H1 (cell line): ENCODE data around the gene INPP5K.

ENCODE experiments used
- BRCA1 ChIP-seq: IDR thresholded peaks from 2 replicates; pipeline ENCODE4 v1.6.1; 2012; ENCODE audit warnings: low read depth, low read length, improper control_type of control experiment
- CEBPB ChIP-seq: IDR thresholded peaks from 2 replicates; pipeline ENCODE4 v1.6.1; 2012; ENCODE audit warnings: low read depth, low read length
- CHD1 ChIP-seq: IDR thresholded peaks from 2 replicates; pipeline ENCODE4 v1.6.1; 2012; ENCODE audit warnings: low read depth, low read length, improper control_type of control experiment
- CHD2 ChIP-seq: IDR thresholded peaks from 2 replicates; pipeline ENCODE4 v1.6.1; 2012; ENCODE audit warnings: low read length, improper control_type of control experiment
- EP300 ChIP-seq, 2 experiments: IDR thresholded peaks; 1 replicate in 1 of 2; 2 replicates in 1 of 2; pipeline ENCODE4 v1.6.1; 2011 to 2012; ENCODE audit warnings: low read depth in 2 of 2, low read length in 2 of 2, mild to moderate bottlenecking in 2 of 2, borderline replicate concordance in 1 of 2, inconsistent platforms in 1 of 2, moderate library complexity in 1 of 2
- EZH2 ChIP-seq: fragments of 200-600 bp; sonication (generic); IDR thresholded peaks from 2 replicates; pipeline ENCODE4 v1.7.1; 2012; ENCODE audit warnings: low read depth, mild to moderate bottlenecking, moderate library complexity, low read length, inconsistent platforms; ENCODE audit not compliant: severe bottlenecking
- POLR2A ChIP-seq, 2 experiments: IDR thresholded peaks; 1 replicate in 1 of 2; 2 replicates in 1 of 2; pipeline ENCODE4 v1.6.1; 2011; ENCODE audit warnings: low read depth in 2 of 2, low read length in 2 of 2, mild to moderate bottlenecking in 2 of 2; ENCODE audit errors: control extremely low read depth in 1 of 2
- POLR2AphosphoS5 ChIP-seq: IDR thresholded peaks from 2 replicates; pipeline ENCODE4 v1.6.1; 2011; ENCODE audit warnings: low read depth, low read length
- RNF2 ChIP-seq: fragments of 200-900, 300-1000 bp; sonication (generic); IDR thresholded peaks from 2 replicates; pipeline ENCODE4 v1.7.1; 2016; ENCODE audit warnings: borderline replicate concordance, low read depth, mild to moderate bottlenecking, antibody characterized with exemption, low read length; ENCODE audit not compliant: poor library complexity, severe bottlenecking; ENCODE audit errors: missing control alignments
- SRF ChIP-seq: IDR thresholded peaks from 2 replicates; pipeline ENCODE4 v1.6.1; 2011; ENCODE audit warnings: mild to moderate bottlenecking, low read depth, low read length, moderate library complexity
- TCF12 ChIP-seq: IDR thresholded peaks from 2 replicates; pipeline ENCODE4 v1.6.1; 2011; ENCODE audit warnings: low read depth, mild to moderate bottlenecking, low read length
- TF ChIP-seq, protein P1 (sequence below), 3 experiments: IDR thresholded peaks; 1 replicate in 2 of 3; 2 replicates in 1 of 3; pipeline versions ENCODE4 v1.5.1 to v1.6.1; 2011; ENCODE audit warnings: low read length in 3 of 3, mild to moderate bottlenecking in 3 of 3, inconsistent platforms in 2 of 3, low read depth in 1 of 3, moderate library complexity in 1 of 3; ENCODE audit not compliant: insufficient read depth in 1 of 3; ENCODE audit errors: control extremely low read depth in 1 of 3
- TF ChIP-seq, protein P2 (sequence below): IDR thresholded peaks from 2 replicates; pipeline ENCODE4 v1.6.1; 2011; ENCODE audit warnings: low read depth, mild to moderate bottlenecking, low read length; ENCODE audit not compliant: insufficient read depth

DNA sequence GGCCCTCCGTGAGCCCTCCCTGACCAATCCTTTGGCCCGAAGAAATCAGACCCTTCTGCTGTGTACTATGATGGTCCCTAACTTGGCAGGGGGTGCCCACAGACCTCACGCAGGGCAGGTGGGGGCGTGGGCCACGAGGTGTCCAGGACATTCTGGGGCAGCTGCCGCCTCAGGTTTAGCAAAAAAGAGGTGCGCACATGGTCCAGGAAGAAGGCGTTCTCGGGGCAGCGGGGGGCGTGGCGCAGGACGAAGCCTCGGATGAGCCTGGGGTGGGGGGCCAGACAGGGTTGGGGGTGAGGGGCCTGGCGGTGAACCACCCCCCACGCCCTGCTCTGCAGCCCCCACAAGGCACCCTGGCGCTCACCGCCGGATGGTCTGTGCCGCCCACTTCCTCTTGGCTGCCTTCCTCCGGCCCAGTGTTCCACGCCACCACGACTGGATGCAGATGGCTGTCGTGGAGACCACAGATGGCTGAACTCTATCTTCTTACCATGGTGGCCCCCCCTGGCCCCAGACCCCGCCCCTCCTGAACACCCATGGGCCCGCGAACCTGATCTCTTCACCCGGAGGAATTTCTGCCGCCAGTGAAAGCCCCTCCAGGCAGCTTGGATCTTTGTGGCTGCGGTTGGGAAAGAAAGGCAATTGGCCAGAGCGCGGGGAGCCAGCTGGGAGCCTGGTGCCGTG is 46.2 kb downstream of the INPP5K start:
- TF ChIP-seq EP300 (IDR thresholded peaks at IDR 0.05; ENCODE audit: borderline replicate concordance in 1 of 2, low read depth in 2 of 2, low read length in 2 of 2): no peak
- TF ChIP-seq, protein P1, sequence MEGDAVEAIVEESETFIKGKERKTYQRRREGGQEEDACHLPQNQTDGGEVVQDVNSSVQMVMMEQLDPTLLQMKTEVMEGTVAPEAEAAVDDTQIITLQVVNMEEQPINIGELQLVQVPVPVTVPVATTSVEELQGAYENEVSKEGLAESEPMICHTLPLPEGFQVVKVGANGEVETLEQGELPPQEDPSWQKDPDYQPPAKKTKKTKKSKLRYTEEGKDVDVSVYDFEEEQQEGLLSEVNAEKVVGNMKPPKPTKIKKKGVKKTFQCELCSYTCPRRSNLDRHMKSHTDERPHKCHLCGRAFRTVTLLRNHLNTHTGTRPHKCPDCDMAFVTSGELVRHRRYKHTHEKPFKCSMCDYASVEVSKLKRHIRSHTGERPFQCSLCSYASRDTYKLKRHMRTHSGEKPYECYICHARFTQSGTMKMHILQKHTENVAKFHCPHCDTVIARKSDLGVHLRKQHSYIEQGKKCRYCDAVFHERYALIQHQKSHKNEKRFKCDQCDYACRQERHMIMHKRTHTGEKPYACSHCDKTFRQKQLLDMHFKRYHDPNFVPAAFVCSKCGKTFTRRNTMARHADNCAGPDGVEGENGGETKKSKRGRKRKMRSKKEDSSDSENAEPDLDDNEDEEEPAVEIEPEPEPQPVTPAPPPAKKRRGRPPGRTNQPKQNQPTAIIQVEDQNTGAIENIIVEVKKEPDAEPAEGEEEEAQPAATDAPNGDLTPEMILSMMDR (IDR thresholded peaks at IDR 0.05; ENCODE audit: control extremely low read depth in 1 of 3, insufficient read depth in 1 of 3, low read depth in 1 of 3, low read length in 3 of 3): no peak
- TF ChIP-seq RNF2: no peak
- TF ChIP-seq, protein P2, sequence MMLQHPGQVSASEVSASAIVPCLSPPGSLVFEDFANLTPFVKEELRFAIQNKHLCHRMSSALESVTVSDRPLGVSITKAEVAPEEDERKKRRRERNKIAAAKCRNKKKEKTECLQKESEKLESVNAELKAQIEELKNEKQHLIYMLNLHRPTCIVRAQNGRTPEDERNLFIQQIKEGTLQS: no peak
- no peak for TF ChIP-seq EZH2
- TF ChIP-seq SRF: no peak
- no peak for TF ChIP-seq CHD1
- no peak for TF ChIP-seq POLR2A (IDR thresholded peaks at IDR 0.05; ENCODE audit: control extremely low read depth in 1 of 2, low read depth in 2 of 2, low read length in 2 of 2)
- TF ChIP-seq POLR2AphosphoS5: no peak
- no peak for TF ChIP-seq CEBPB
- no peak for TF ChIP-seq BRCA1
- no peak for TF ChIP-seq TCF12
- no peak for TF ChIP-seq CHD2
